ENCODE results near the gene TAMALIN.

The TAMALIN gene

GRCh38 chr12:52054231-52054832 is 47.6 kb downstream of the TAMALIN start:
- no peak overlapping the region for H3K27ac ChIP-seq
- DNase-seq: no peak
- no peaks in the 10 kb centered on the region for H3K9me3 ChIP-seq (ENCODE audit: severe bottlenecking)

GRCh38 chr12:52054833-52055730 is 48.3 kb downstream of the TAMALIN start:
- no peak for DNase-seq
- Histone ChIP-seq H3K9me3 (ENCODE audit: severe bottlenecking) (no peaks in the 10 kb centered on the region), H3K27ac (no peak overlapping the region), H3K4me3 (ENCODE audit: low read depth, low read length) (no peak overlapping the region), H3K27me3 (ENCODE audit: insufficient read depth, low read depth, severe bottlenecking) (no peaks in the 10 kb centered on the region), H3K36me3 (peaks cover 38% of the 10 kb centered on the region)
- TF ChIP-seq CTCF (IDR thresholded peaks at IDR 0.05; ENCODE audit: low read depth, low read length): no peak

More at GRCh38 chr12:52054231-52054832, 47.6 kb downstream of the TAMALIN start:
- Histone ChIP-seq H3K4me3 (ENCODE audit: low read depth, low read length) (no peak overlapping the region), H3K36me3 (peaks cover 35% of the 10 kb centered on the region), H3K27me3 (ENCODE audit: insufficient read depth, low read depth, severe bottlenecking) (no peaks in the 10 kb centered on the region)
- no peak for TF ChIP-seq CTCF (IDR thresholded peaks at IDR 0.05; ENCODE audit: low read depth, low read length)

- no peak for TF ChIP-seq CTCF (IDR thresholded peaks at IDR 0.05; ENCODE audit: low read depth, low read length)
- Histone ChIP-seq H3K9me3 (ENCODE audit: severe bottlenecking) (no peaks in the 10 kb centered on the region), H3K36me3 (peaks cover 38% of the 10 kb centered on the region), H3K27me3 (ENCODE audit: insufficient read depth, low read depth, severe bottlenecking) (no peaks in the 10 kb centered on the region), H3K4me3 (ENCODE audit: low read depth, low read length) (no peak overlapping the region), H3K27ac (no peak overlapping the region)
- no peak for DNase-seq
These were observed 49.3 kb downstream of the TAMALIN start for GRCh38 chr12:52055731-52056711.

- Histone ChIP-seq H3K27me3 (ENCODE audit: insufficient read depth, low read depth, severe bottlenecking) (no peaks in the 10 kb centered on the region), H3K4me3 (ENCODE audit: low read depth, low read length) (no peak overlapping the region), H3K9me3 (ENCODE audit: severe bottlenecking) (no peaks in the 10 kb centered on the region), H3K27ac (no peak overlapping the region), H3K36me3 (peaks cover 38% of the 10 kb centered on the region)
- DNase-seq: no peak
- no peak for TF ChIP-seq CTCF (IDR thresholded peaks at IDR 0.05; ENCODE audit: low read depth, low read length)
These were observed 50.3 kb downstream of the TAMALIN start for GRCh38 chr12:52056801-52057637.
